K562 (cell line): ENCODE results near the gene NXPH4. TPM values are rescaled to one million over a fixed set of nuclear protein-coding genes. Genes with fewer than 3 reads are reported as not detected.
A peak's percentile ranks its signal among the peaks of the same experiment; 100 is the strongest.

Source experiments
- ATAC-seq: fragments of 200-7000 bp; cut with Tn5 transposase; 3 replicates; pipeline ENCODE4 v1.9.1; 2020; ENCODE audit warnings: moderate library complexity
- BruUV-seq: library from RNA; stranded (reverse); fragments of 400-500 nt; replicated peaks from 2 replicates; lab custom pipeline; 2021; lab: Mats Ljungman, UMichigan
- CTCF ChIA-PET: fragments of 300-600 bp; formaldehyde crosslinking; extraction: SDS; loops from one replicate; lab custom pipeline; 2021; ENCODE audit warnings: low intra/inter-chr PET ratio; lab: Yijun Ruan, JAX
- POLR2A ChIA-PET: fragments of 300-600, 350-650 bp; sonication (Branson Sonifier 250); formaldehyde crosslinking; extraction: SDS; loops from one replicate; lab custom pipeline; 2021; ENCODE audit warnings: antibody characterized with exemption, inconsistent platforms; lab: Yijun Ruan, JAX
- DNase-seq, 4 experiments: peaks; one replicate each; pipeline versions ENCODE4 v3.0.0 to v3.0.0-alpha.2; 2011 to 2018; ENCODE audit warnings: low spot score in 3 of 4, mixed read lengths in 3 of 4; ENCODE audit errors: extremely low read depth in 1 of 4
- FAIRE-seq: peaks from 2 replicates; lab custom pipeline; 2011; peaks lifted over from hg19 to GRCh38; lab: Jason Lieb, UNC
- H2AFZ ChIP-seq: 2 replicates; pipeline ENCODE4 v1.6.0; 2011; ENCODE audit warnings: low read depth, low read length, control low read depth, inconsistent platforms
- H3K27ac ChIP-seq: fragments of 200-600 bp; 3 replicates; pipeline ENCODE4 v1.8.0; 2011; ENCODE audit warnings: low read depth, mild to moderate bottlenecking, control low read depth, inconsistent platforms, low read length, moderate library complexity, mixed read lengths; ENCODE audit errors: extremely low read depth
- H3K27me3 ChIP-seq, 2 experiments: fragments of 300-600 bp in 1 of 2; 2 replicates in 1 of 2; 3 replicates in 1 of 2; pipeline versions ENCODE4 v1.6.0 to v1.8.0; 2011; ENCODE audit warnings: inconsistent platforms in 2 of 2, low read length in 2 of 2, mild to moderate bottlenecking in 1 of 2, mixed read lengths in 1 of 2, moderate library complexity in 1 of 2; ENCODE audit not compliant: control insufficient read depth in 2 of 2, insufficient read depth in 2 of 2
- H3K36me3 ChIP-seq: fragments of 300-600 bp; 3 replicates; pipeline ENCODE4 v1.8.0; 2011; ENCODE audit warnings: mild to moderate bottlenecking, low read length, inconsistent platforms; ENCODE audit not compliant: control insufficient read depth, insufficient read depth
- H3K4me1 ChIP-seq, 2 experiments: fragments of 200-600 bp in 1 of 2; replicated peaks in 1 of 2; 2 replicates in 1 of 2; 3 replicates in 1 of 2; pipeline versions ENCODE4 v1.5.1 to v1.8.0; 2011; ENCODE audit warnings: inconsistent platforms in 2 of 2, low read length in 2 of 2, mild to moderate bottlenecking in 1 of 2, mixed read lengths in 1 of 2, moderate library complexity in 1 of 2; ENCODE audit not compliant: control insufficient read depth in 2 of 2, insufficient read depth in 2 of 2
- H3K4me2 ChIP-seq: 2 replicates; pipeline ENCODE4 v1.6.1; 2011; ENCODE audit warnings: low read length, control low read depth, inconsistent platforms, mixed read lengths; ENCODE audit not compliant: insufficient read depth
- H3K4me3 ChIP-seq: fragments of 200-600 bp; sonication (generic), shearing (Covaris generic); 2 replicates; pipeline ENCODE4 v1.5.1; 2016; ENCODE audit warnings: control low read depth, inconsistent platforms
- H3K79me2 ChIP-seq: fragments of 200-600 bp; 3 replicates; pipeline ENCODE4 v1.8.0; 2011; ENCODE audit warnings: low read length, inconsistent platforms; ENCODE audit not compliant: control insufficient read depth, insufficient read depth
- H3K9ac ChIP-seq, 2 experiments: 2 replicates each; pipeline versions ENCODE4 v1.6.0 to v1.6.1; 2011; ENCODE audit warnings: low read depth in 2 of 2, low read length in 2 of 2, control low read depth in 1 of 2, inconsistent platforms in 1 of 2, mild to moderate bottlenecking in 1 of 2, mixed read lengths in 1 of 2; ENCODE audit not compliant: insufficient read depth in 1 of 2
- H3K9me1 ChIP-seq: one replicate; pipeline ENCODE4 v1.6.0; 2011; ENCODE audit warnings: inconsistent platforms, mild to moderate bottlenecking, low read length, moderate library complexity; ENCODE audit not compliant: control insufficient read depth, insufficient read depth
- H3K9me3 ChIP-seq: replicated peaks from 2 replicates; pipeline ENCODE4 v1.5.1; 2011; ENCODE audit warnings: low read depth, low read length, inconsistent platforms; ENCODE audit not compliant: control insufficient read depth, insufficient read depth
- H4K20me1 ChIP-seq: replicated peaks from 2 replicates; pipeline ENCODE4 v1.6.1; 2011; ENCODE audit warnings: low read length, inconsistent platforms, mixed read lengths; ENCODE audit not compliant: control insufficient read depth, insufficient read depth
- MYNN ChIP-seq, 2 experiments: sonication (generic); formaldehyde crosslinking in 1 of 2; IDR thresholded peaks; 2 replicates each; pipeline versions ENCODE4 v1.5.0 to v1.6.1; 2016 to 2020; ENCODE audit warnings: antibody characterized with exemption in 1 of 2, missing genetic modification reagents in 1 of 2
- POLR2H ChIP-seq: IDR thresholded peaks from 2 replicates; pipeline ENCODE4 v1.6.1; 2016; ENCODE audit warnings: missing genetic modification characterization, low read depth, mild to moderate bottlenecking, control low read depth, missing compliant biosample characterization, moderate library complexity
- WGBS: fragments of 100-300 bp; shearing (Covaris generic); methylation state at CpG from one replicate; pipeline ENCODE4 v1.1.6; 2016; ENCODE audit warnings: low coverage, mixed read lengths; ENCODE audit not compliant: insufficient coverage; ENCODE audit errors: missing lambda C conversion rate; 5-methylcytosine and 5-hydroxymethylcytosine counted together
- in situ Hi-C: fragments of 300-500 bp; cut with MboI; formaldehyde crosslinking; loops from 4 replicates; pipeline ENCODE4 v1.15.0; 2018; ENCODE audit warnings: inconsistent platforms, mixed read lengths
- intact Hi-C: fragments of 100-400 bp; cut with micrococcal nuclease; formaldehyde crosslinking; loops from 2 replicates; pipeline ENCODE4 v1.14.2; 2022
- polyA plus RNA-seq, 8 experiments: library from polyadenylated mRNA; depleted of rRNA in 4 of 8; stranded (reverse) in 5 of 8; unstranded in 3 of 8; fragments of >200 nt; fragmentation: Nextera tagmentation in 2 of 8; fragmentation: Illumina TruSeq in 1 of 8; extraction: Ambion mirVana in 2 of 8; extraction: Trizol in 1 of 8; gene quantifications; 2 replicates each; pipeline versions ENCODE4 v1.2.1 to v1.2.3, GENCODE V29; 2011 to 2014; ENCODE audit warnings: inconsistent platforms in 1 of 8, missing spikeins in 1 of 8
- total RNA-seq, 7 experiments: library from RNA; depleted of rRNA in 6 of 7; stranded (reverse); fragments of >200 nt in 6 of 7; fragmentation: Illumina TruSeq in 2 of 7; extraction: Trizol in 2 of 7; gene quantifications; 2 replicates each; pipeline versions ENCODE4 v1.2.1 to v1.2.3, GENCODE V29; 2011 to 2021; ENCODE audit warnings: low replicate concordance in 1 of 7
- TF ChIP-seq, protein P1 (sequence below): fragments of 450-650 bp; IDR thresholded peaks from 2 replicates; pipeline ENCODE4 v1.6.1; 2014; ENCODE audit warnings: low read depth, mild to moderate bottlenecking, moderate library complexity, borderline replicate concordance

The NXPH4 gene
- total and polyA plus RNA-seq, 9 of the 15 experiments (the other 6 are each of a cell fraction or from before 2014, with no cell fraction given): 0.49 to 2.7 (median 1.1) TPM; not detected in 4

DNA sequence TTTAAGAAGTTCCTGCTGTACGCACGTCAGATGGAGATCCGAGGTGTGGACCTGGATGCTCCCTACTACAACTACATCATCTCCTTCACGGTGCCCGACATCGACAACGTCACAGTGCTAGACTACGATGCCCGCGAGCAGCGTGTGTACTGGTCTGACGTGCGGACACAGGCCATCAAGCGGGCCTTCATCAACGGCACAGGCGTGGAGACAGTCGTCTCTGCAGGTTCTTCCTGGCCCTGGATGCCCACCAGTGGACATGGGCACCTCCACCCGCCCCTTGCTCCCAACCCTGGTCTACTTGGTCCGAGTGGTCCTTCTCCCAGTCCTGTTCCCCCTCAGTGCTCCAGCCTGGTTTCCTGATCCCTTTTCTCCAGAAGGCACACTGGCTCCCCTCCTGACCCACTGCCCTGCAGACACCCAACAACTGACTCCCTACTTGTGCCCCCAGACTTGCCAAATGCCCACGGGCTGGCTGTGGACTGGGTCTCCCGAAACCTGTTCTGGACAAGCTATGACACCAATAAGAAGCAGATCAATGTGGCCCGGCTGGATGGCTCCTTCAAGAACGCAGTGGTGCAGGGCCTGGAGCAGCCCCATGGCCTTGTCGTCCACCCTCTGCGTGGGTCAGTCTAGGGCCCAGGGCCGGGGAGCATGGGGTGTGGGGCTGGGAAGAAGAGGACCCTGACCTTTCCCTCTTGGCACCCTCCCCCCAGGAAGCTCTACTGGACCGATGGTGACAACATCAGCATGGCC is 37.1 kb upstream of the NXPH4 start (continued):
- TF ChIP-seq MYNN (IDR thresholded peaks at IDR 0.05) (no peak), MYNN (CRISPR knock-in tag; IDR thresholded peaks at IDR 0.05) (no peak), POLR2H (tag) (no peak)
- TF ChIP-seq, all 486 proteins: peak for 0

GRCh38 chr12:57180321-57180989 is 36.1 kb upstream of the NXPH4 start:
- Histone ChIP-seq H3K4me1 (peaks cover 8 to 48% of the 10 kb centered on the region in 2 experiments; a peak in 4 of 5 replicates), H3K79me2 (no peaks in the 10 kb centered on the region), H4K20me1 (peaks cover 17% of the 10 kb centered on the region), H3K9ac (peak overlapping the region in 1 of 2 experiments; percentile 31; a peak in 1 of 4 replicates), H3K27me3 (peaks cover 37 to 69% of the 10 kb centered on the region in 2 experiments), H3K27ac (no peak overlapping the region), H3K4me3 (no peak overlapping the region), H3K9me3 (no peaks in the 10 kb centered on the region), H2AFZ (no peak overlapping the region), H3K9me1 (peaks cover 2% of the 10 kb centered on the region), H3K4me2 (no peak overlapping the region), H3K36me3 (no peaks in the 10 kb centered on the region)
- in situ Hi-C loops (loop anchor here (5.0 to 10.0 kb wide), 2 partner anchors 343 to 426 kb away; partner anchors contain the start of gene PRIM1), intact Hi-C loops (no loop called here)
- BruUV-seq: no TSS peak
- ChIA-PET POLR2A (interaction anchor here (0.6 to 1.0 kb wide), 5 partner anchors 9 to 156 kb away, joined by 3 to 4 read pairs (median 3); partner anchors contain the start of gene SHMT2), CTCF (interaction anchor here (0.6 kb wide), 1 partner anchor 61 kb away, joined by 3 read pairs; no protein-coding TSS in a partner anchor)
- ATAC-seq (no peak), DNase-seq (no peak), FAIRE-seq (no peak)
- WGBS: 26% methylated on average over 20 of the region's 20 CpGs
- TF ChIP-seq, protein P1, sequence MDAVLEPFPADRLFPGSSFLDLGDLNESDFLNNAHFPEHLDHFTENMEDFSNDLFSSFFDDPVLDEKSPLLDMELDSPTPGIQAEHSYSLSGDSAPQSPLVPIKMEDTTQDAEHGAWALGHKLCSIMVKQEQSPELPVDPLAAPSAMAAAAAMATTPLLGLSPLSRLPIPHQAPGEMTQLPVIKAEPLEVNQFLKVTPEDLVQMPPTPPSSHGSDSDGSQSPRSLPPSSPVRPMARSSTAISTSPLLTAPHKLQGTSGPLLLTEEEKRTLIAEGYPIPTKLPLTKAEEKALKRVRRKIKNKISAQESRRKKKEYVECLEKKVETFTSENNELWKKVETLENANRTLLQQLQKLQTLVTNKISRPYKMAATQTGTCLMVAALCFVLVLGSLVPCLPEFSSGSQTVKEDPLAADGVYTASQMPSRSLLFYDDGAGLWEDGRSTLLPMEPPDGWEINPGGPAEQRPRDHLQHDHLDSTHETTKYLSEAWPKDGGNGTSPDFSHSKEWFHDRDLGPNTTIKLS: no peak
